Measurements from ENCODE around the gene ATAD3A.

The ATAD3A gene

DNA sequence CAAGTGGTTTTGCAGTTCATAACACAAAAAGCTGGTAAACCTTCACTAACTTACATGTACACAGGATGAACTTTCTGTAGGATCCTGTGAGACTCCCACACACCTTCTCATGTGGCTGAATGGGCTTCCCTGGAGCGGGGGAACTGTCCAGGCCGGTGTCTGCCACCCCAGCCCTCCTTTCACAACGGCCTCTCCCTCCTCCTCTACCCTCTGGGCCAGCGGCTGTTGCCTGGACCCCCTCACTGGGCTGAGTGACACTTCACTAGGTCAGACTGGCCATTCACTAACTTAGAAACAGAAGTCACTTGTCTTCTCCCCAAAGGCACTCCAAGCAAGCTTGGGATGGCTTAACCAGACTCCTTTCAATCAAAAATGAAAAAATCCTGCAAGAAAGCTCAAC lies 46.6 kb downstream of the ATAD3A start:
- no peak for DNase-seq

- DNase-seq: no peak
Measured at GRCh38 chr1:1559066-1559465, 47.1 kb downstream of the ATAD3A start.

GRCh38 chr1:1560178-1560577 lies 48.2 kb downstream of the ATAD3A start:
- no peak for DNase-seq

- DNase-seq: no peak
Measured at GRCh38 chr1:1561801-1562470, 50.0 kb downstream of the ATAD3A start.

DNA sequence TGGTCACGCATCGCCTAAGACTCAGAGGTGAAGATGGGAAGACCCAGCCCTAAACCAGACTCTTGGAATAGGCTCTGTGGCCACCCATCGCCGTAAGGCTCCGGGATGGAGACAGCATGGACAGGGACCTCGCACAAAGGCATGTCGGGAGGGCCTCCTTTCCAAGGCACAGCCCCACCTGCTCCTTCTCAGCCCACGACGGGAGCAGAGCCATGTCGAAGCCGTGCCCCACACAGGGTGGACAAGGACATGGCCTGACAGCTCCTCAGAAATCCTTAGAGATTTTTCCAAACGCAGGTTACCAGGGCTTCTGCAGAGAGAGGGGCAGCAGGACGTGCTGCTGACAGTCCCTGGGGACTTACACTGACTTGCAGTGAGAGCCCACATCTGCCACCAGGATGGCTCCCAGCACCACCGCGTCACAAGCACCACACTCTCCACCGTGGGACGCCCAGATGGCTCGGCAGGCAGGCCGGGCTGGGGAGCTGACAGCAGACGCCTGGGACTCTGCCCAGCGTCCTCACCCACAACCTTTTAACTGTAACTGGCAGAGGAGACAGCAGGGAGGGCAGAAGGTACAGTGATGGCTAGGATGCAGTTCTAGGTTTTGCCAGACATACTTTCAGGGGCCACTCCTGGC lies 50.7 kb downstream of the ATAD3A start:
- DNase-seq: peak; percentile 71

DNA sequence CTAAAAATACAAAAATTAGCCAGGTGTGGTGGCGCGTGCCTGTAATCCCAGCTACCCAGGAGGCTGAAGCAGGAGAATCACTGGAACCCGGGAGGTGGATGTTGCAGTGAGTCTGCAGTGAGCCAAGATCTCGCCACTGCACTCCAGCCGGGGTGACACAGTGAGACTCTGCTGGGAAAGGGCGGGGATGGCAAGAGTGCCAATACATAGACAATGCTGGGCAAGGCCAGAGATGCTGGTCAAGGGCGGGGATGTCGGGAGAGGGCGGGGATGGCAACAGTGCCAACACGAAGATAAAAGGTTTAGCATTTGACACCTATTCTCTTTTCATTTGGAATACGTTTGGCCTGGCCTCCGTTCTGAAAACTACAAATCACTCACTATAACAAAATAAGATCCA lies 51.7 kb downstream of the ATAD3A start:
- DNase-seq: no peak

- no peak for DNase-seq
Measured at GRCh38 chr1:1564268-1564667, 52.3 kb downstream of the ATAD3A start.

DNA sequence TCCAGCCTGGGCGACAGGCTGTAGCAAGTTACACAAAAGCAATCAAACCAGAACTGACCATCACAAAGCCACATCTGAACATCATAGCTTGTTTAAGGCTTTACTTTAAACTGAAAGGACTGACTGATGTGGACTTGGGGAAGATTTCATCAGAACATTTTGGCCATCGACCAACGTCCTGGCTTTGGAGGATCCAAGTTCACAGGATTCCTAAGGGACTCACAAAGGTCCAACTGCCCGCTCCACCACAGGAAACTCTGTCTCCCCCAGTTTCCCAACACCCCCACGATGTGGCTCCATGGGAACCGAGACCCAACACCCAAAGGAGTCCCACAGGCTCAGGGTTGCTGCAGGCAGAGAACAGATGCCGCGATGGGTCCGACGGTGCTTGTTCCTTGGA lies 53.4 kb downstream of the ATAD3A start:
- no peak for DNase-seq

DNA sequence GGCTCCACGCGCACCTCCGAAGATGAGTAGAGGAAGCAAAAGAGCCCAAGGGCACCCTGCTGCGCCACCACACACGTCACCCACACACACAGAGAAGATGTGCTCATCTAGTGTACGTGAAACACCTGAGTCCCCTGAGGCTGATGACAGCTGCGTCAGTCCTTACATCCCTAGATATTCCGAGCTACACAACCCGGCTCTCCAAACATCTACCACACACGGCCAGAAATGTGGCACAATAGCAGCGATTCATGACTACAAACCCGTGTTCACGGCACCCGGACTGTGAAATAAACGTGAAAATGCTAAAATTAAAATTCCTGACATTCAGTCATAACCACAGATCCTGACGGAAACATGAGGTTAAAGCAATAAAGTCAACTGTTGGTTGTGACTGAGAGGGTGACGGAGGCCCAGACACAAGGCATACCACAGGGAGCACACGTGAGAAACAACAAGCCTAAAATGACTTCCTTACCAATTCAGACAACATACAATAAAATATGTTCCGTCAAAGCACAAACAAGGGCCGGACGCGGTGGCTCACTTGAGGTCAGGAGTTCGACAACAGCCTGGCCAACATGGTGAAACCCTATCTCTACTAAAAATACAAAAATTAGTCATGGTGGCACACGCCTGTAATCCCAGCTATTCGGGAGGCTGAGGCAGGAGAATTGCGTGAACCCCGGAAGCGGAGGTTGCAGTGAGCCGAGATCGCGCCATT lies 55.4 kb downstream of the ATAD3A start:
- DNase-seq: no peak

DNA sequence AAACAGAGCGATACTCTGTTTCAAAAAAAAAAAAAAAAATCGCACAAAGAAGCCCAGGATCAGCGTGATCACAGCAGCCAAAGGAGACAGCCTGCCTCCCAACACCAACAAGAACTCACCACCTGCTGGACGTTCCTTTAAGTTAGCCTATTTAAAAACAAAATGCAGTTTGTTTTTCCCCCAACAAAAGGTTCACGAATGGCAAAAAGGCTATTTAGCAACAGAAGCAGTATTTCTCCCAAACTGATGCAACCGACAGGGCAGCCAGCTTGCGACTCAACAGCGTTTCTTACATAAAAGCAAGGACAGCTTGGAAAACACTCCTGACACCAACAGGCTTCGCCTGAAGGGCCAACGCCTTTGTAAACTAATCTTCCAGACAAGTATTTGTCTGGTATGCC lies 55.9 kb downstream of the ATAD3A start:
- DNase-seq: no peak

DNA sequence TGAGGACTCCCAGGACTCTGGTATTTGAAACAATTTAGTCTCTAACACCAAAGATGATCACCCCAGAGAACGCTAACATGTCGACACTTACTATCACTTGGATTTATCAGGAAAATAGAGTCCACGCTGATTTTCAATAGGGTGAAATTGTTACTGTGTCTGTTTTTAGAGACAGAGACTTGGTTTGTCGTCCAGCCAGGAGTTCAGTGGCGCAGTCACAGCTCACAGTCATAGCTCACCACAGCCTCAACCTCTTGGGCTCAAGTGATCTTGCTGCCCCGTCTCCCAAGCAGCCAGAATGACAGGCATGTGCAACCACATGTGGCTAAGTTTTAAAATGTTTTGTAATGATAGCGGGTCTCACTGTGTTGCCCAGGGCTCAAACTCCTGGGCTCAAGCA lies 57.4 kb downstream of the ATAD3A start:
- no peak for DNase-seq

DNA sequence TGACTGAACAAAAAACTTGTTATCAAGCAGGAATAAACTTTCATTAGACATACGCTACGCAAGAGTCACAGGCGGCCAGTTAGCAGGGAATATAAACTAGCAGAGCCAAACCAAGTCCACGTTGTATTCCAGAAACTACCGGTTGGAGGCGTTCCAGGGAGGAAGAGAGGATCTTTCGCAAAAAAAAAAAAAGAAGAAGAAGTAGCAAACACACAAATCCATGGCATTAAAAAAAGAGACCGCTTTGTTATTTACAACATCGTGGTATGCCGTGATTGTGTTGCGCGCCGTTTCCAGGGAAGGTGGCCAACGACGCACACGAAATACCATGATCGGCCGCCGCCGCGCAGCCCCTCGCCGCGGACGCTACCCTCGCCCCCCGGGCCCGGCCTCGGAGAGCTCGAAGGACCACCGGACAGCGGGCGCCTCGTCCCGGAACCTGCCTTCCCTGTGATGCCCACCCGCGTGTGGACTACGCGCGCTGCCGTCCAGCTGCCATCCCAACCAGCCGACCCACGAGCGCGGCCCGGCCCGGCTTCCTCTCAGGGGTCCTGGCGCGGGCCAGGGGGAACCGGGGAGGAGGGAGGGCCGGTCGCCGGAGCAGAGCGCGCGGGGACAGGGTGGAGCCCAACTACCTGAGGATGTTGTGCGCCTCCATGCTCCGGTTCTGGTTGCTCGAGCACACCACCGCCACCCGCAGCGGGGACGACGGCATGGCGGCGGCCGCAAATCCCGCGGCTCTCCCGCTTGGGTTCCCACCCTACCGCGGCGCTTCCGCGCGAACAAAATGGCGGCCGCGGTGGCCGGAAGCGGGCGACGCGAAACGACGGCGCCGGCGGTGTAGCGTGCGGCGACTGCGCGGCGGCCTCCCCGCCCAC lies 62.1 kb downstream of the ATAD3A start:
- DNase-seq: no peak

DNA sequence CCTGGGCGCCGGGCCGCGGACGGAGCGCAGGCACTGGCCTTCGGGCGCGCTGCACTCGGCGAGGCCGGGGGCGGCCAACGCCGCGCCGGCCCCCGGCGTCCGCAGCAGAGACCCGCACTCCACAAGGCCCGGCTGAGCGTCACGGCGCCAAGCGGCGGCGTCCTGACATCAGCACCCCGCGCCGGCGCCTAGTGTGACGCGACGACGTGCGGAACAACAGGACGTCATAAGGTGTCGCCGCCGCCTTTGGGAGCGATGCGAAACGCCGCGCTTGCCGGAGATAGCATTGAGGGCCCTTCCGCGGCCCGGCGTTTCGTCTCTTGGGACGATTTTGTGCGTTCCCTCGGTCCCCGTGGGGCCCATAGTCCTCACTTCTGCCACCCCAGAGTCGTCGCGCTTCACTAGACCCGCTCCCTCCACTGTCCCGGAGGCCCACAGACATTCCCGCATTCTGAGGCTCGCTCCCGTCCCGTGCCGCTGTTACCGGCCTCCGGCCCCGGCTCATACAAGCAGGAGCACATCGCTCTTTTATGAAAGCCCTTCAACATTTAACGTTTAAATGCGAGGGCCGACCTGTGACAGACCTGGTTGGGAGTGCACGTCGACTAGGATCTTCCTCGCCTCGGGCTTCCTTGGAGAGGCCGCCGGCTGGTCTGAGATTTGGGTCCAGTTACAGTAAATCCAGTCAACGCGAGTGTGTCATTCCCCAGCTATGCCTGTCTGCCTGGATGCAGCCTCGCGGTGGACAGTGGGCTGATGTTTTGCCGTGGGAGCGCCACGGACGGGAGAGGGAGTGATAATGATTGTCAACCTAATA lies 63.0 kb downstream of the ATAD3A start, which contains the start of gene SSU72:
TSS of gene SSU72 (minus strand) at position 143 of the 817 bp plus-strand sequence. CDS start 306 bp downstream, outside the sequence.
- peak; percentile 24 for DNase-seq

- no peak for DNase-seq
Measured at GRCh38 chr1:1577367-1578011, 65.5 kb downstream of the ATAD3A start.

DNA sequence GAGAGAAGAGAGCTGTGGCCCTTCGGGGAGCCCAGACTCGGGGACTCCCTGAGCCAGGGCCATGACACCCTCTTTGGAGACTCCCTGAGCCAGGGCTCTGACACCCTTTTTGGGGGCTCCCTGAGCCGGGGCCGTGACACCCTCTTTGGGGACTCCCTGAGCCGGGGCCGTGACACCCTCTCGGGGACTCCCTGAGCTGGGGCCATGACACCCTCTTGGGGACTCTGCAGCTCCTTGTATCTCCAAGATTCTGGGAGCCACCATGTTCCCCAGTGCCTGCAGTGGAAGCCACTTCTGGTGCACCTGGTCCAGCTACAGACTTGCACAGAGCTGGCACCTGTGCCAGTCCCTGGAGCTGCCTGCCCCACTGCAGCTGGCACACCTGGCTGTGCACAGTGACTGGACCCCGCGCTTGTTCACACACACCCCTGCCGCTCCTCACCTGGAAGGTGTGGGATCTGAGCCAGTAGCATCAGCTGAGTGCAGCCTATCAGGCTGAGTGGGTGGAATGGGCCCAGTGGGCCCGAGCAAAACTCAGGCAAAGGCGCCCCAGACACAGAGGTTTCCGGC lies 66.5 kb downstream of the ATAD3A start:
- no peak for DNase-seq

GRCh38 chr1:1582585-1583346 lies 70.8 kb downstream of the ATAD3A start:
- DNase-seq: no peak

GRCh38 chr1:1583347-1584010 lies 71.5 kb downstream of the ATAD3A start:
- no peak for DNase-seq

Data from NCI-H524 treated with DMSO at 0.1 percent for 48 hours (cell line).